SK-N-SH (cell line): Measurements from ENCODE around the gene SERINC2. TPM values are rescaled to one million over a fixed set of nuclear protein-coding genes. Genes with fewer than 3 reads are reported as not detected.

ENCODE experiments used
- CTCF ChIA-PET: fragments of 300-600, 350-600 bp; formaldehyde crosslinking; extraction: SDS; loops from one replicate; lab custom pipeline; 2021; lab: Yijun Ruan, JAX
- POLR2A ChIA-PET: fragments of 350-600 bp; sonication (Branson Sonifier 250); formaldehyde crosslinking; extraction: SDS; loops from one replicate; lab custom pipeline; 2020; ENCODE audit warnings: antibody characterized with exemption, inconsistent platforms; lab: Yijun Ruan, JAX
- DNase-seq: peaks from one replicate; pipeline ENCODE4 v3.0.0; 2012
- H2AFZ ChIP-seq: fragments of 200-600 bp; sonication (generic); 2 replicates; pipeline ENCODE4 v1.8.1; 2016; ENCODE audit warnings: antibody characterized with exemption, mild to moderate bottlenecking, low read depth
- H3F3A ChIP-seq: fragments of 200-600 bp; sonication (generic); replicated peaks from 2 replicates; pipeline ENCODE3; 2016; ENCODE audit warnings: antibody characterized with exemption, mild to moderate bottlenecking; ENCODE audit not compliant: insufficient read depth
- H3K27ac ChIP-seq, 2 experiments: fragments of 200-500 bp in 1 of 2; fragments of 200-600 bp in 1 of 2; sonication (Bioruptor generic) in 1 of 2; sonication (generic), shearing (Covaris generic) in 1 of 2; 2 replicates each; pipeline versions ENCODE4 v1.5.1 to v1.6.1; 2014 to 2016; ENCODE audit warnings: low read depth in 2 of 2, inconsistent platforms in 1 of 2, low read length in 1 of 2, mild to moderate bottlenecking in 1 of 2, mixed read lengths in 1 of 2
- H3K27me3 ChIP-seq: fragments of 200-600 bp; sonication (generic), shearing (Covaris generic); 2 replicates; pipeline ENCODE4 v1.6.1; 2016; ENCODE audit warnings: mixed run types; ENCODE audit not compliant: insufficient read depth
- H3K36me3 ChIP-seq, 2 experiments: fragments of 200-500 bp in 1 of 2; fragments of 200-600 bp in 1 of 2; sonication (Bioruptor generic) in 1 of 2; sonication (generic) in 1 of 2; replicated peaks in 1 of 2; 2 replicates each; pipeline versions ENCODE3 to v1.5.1; 2014 to 2016; ENCODE audit warnings: low read length in 1 of 2, mild to moderate bottlenecking in 1 of 2; ENCODE audit not compliant: insufficient read depth in 2 of 2, control insufficient read depth in 1 of 2
- H3K4me1 ChIP-seq, 2 experiments: fragments of 200-500 bp in 1 of 2; fragments of 200-600 bp in 1 of 2; sonication (Bioruptor generic) in 1 of 2; sonication (generic), shearing (Covaris generic) in 1 of 2; 2 replicates each; pipeline versions ENCODE4 v1.5.1 to v1.6.1; 2014 to 2016; ENCODE audit warnings: low read depth in 1 of 2, low read length in 1 of 2, mixed run types in 1 of 2; ENCODE audit not compliant: insufficient read depth in 2 of 2, control insufficient read depth in 1 of 2
- H3K4me2 ChIP-seq: fragments of 200-600 bp; sonication (generic), shearing (Covaris generic); 2 replicates; pipeline ENCODE4 v1.6.1; 2017; ENCODE audit warnings: mixed run types
- H3K4me3 ChIP-seq, 2 experiments: fragments of 200-500 bp in 1 of 2; fragments of 200-600 bp in 1 of 2; sonication (Bioruptor generic) in 1 of 2; sonication (generic), shearing (Covaris generic) in 1 of 2; 2 replicates each; pipeline versions ENCODE4 v1.5.1 to v1.8.1; 2014 to 2016; ENCODE audit warnings: low read depth in 2 of 2, inconsistent platforms in 1 of 2, low read length in 1 of 2, mild to moderate bottlenecking in 1 of 2, mixed read lengths in 1 of 2, moderate library complexity in 1 of 2
- H3K79me2 ChIP-seq: fragments of 200-600 bp; sonication (generic); 2 replicates; pipeline ENCODE4 v1.8.1; 2017; ENCODE audit warnings: mild to moderate bottlenecking; ENCODE audit not compliant: insufficient read depth
- H3K9ac ChIP-seq: fragments of 200-600 bp; sonication (generic); 2 replicates; pipeline ENCODE4 v1.6.1; 2017; ENCODE audit warnings: mixed run types
- H3K9me2 ChIP-seq: fragments of 200-600 bp; sonication (generic); 2 replicates; pipeline ENCODE4 v1.6.1; 2017; ENCODE audit warnings: mixed run types
- H3K9me3 ChIP-seq: fragments of 200-600 bp; sonication (generic); 2 replicates; pipeline ENCODE4 v1.6.1; 2017; ENCODE audit warnings: mixed run types, mild to moderate bottlenecking, moderate library complexity
- H4K20me1 ChIP-seq: fragments of 200-600 bp; sonication (generic); 2 replicates; pipeline ENCODE4 v1.6.1; 2017; ENCODE audit warnings: mild to moderate bottlenecking, mixed run types; ENCODE audit not compliant: insufficient read depth
- CTCF ChIP-seq: fragments of 200-600 bp; sonication (generic); IDR thresholded peaks from 2 replicates; pipeline ENCODE4 v1.6.1; 2017; ENCODE audit warnings: antibody characterized with exemption, mild to moderate bottlenecking, moderate library complexity
- EP300 ChIP-seq, 2 experiments: IDR thresholded peaks; 2 replicates each; pipeline versions ENCODE4 v1.4.0 to v1.6.1; 2012; ENCODE audit warnings: borderline replicate concordance in 1 of 2, low read depth in 1 of 2, low read length in 1 of 2
- FOXM1 ChIP-seq: IDR thresholded peaks from 2 replicates; pipeline ENCODE4 v1.4.0; 2012; ENCODE audit warnings: low read depth, mild to moderate bottlenecking
- GATA2 ChIP-seq: sonication (generic); formaldehyde crosslinking; IDR thresholded peaks from 2 replicates; pipeline ENCODE4 v1.5.0; 2020; ENCODE audit warnings: mild to moderate bottlenecking, missing genetic modification reagents
- JUND ChIP-seq: IDR thresholded peaks from 2 replicates; pipeline ENCODE4 v1.4.0; 2012
- MAX ChIP-seq: IDR thresholded peaks from 2 replicates; pipeline ENCODE4 v1.4.0; 2012; ENCODE audit warnings: low read depth
- MEF2A ChIP-seq: IDR thresholded peaks from 2 replicates; pipeline ENCODE4 v1.4.0; 2012; ENCODE audit warnings: low read depth, borderline replicate concordance
- NFIC ChIP-seq: IDR thresholded peaks from 2 replicates; pipeline ENCODE4 v1.4.0; 2012; ENCODE audit warnings: borderline replicate concordance
- NRF1 ChIP-seq: IDR thresholded peaks from 2 replicates; pipeline ENCODE4 v1.6.1; 2012; ENCODE audit warnings: low read depth, mild to moderate bottlenecking, low read length
- POLR2AphosphoS5 ChIP-seq: IDR thresholded peaks from 2 replicates; pipeline ENCODE4 v1.6.1; 2012; ENCODE audit warnings: low read depth, low read length
- RAD21 ChIP-seq: IDR thresholded peaks from 2 replicates; pipeline ENCODE4 v1.6.1; 2012; ENCODE audit warnings: mild to moderate bottlenecking, low read length
- REST ChIP-seq: IDR thresholded peaks from 2 replicates; pipeline ENCODE4 v1.6.1; 2012; ENCODE audit warnings: mild to moderate bottlenecking, low read depth, low read length, moderate library complexity
- RFX5 ChIP-seq: IDR thresholded peaks from 2 replicates; pipeline ENCODE4 v1.6.1; 2012; ENCODE audit warnings: mild to moderate bottlenecking, improper control_type of control experiment, low read length
- RXRA ChIP-seq: IDR thresholded peaks from 2 replicates; pipeline ENCODE4 v1.4.0; 2012; ENCODE audit warnings: low read depth, mild to moderate bottlenecking, borderline replicate concordance
- TAF1 ChIP-seq: IDR thresholded peaks from 2 replicates; pipeline ENCODE4 v1.6.1; 2012; ENCODE audit warnings: low read depth, mild to moderate bottlenecking, low read length, moderate library complexity, borderline replicate concordance
- TCF12 ChIP-seq: IDR thresholded peaks from 2 replicates; pipeline ENCODE4 v1.4.0; 2012
- TEAD4 ChIP-seq: IDR thresholded peaks from 2 replicates; pipeline ENCODE4 v1.4.0; 2012; ENCODE audit warnings: mild to moderate bottlenecking, borderline replicate concordance; ENCODE audit not compliant: insufficient read depth
- USF2 ChIP-seq: fragments of 150-350 bp; IDR thresholded peaks from 2 replicates; pipeline ENCODE4 v1.6.1; 2017; ENCODE audit warnings: antibody characterized with exemption, low read length, low read depth, borderline replicate concordance
- YY1 ChIP-seq: IDR thresholded peaks from 2 replicates; pipeline ENCODE4 v1.4.0; 2012; ENCODE audit warnings: low read depth, mild to moderate bottlenecking
- WGBS: methylation state at CpG from one replicate; pipeline ENCODE4 v1.1.6; 2017; ENCODE audit warnings: low lambda C conversion rate; 5-methylcytosine and 5-hydroxymethylcytosine counted together
- polyA plus RNA-seq, 3 experiments: library from polyadenylated mRNA; depleted of rRNA; stranded (reverse); fragments of >200 nt; gene quantifications; 2 replicates each; pipeline ENCODE4 v1.2.3, GENCODE V29; 2012

SERINC2 gene
- polyA plus RNA-seq, 1 of the 3 experiments (the other 2 are of a cell fraction): 22.2 TPM

- POLR2A ChIA-PET: no interaction called here
- DNase-seq: no peak
- no peaks in the 10 kb centered on the region for H4K20me1 ChIP-seq
- WGBS: 54% methylated on average over 3 of the region's 3 CpGs
- no peak overlapping the region for H3K27ac ChIP-seq
- no peaks in the 10 kb centered on the region for H3F3A ChIP-seq
- H3K9me2 ChIP-seq: no peaks in the 10 kb centered on the region
- H2AFZ ChIP-seq: no peak overlapping the region
- H3K79me2 ChIP-seq: no peaks in the 10 kb centered on the region
- H3K4me3 ChIP-seq: no peak overlapping the region
- H3K4me2 ChIP-seq: no peak overlapping the region
- no peaks in the 10 kb centered on the region; a peak in 1 of 4 replicates for H3K4me1 ChIP-seq
- no peaks in the 10 kb centered on the region for H3K9me3 ChIP-seq
- no peak for TF ChIP-seq NRF1
- no peak for TF ChIP-seq MAX
- no peak for TF ChIP-seq RAD21
- TF ChIP-seq MEF2A: no peak
- TF ChIP-seq FOXM1: no peak
- no peak for TF ChIP-seq TCF12
- no peak for TF ChIP-seq POLR2AphosphoS5
- no peak for TF ChIP-seq GATA2
- TF ChIP-seq RXRA: no peak
- no peak for TF ChIP-seq TAF1
- no peaks in the 10 kb centered on the region; the same call in 1 of the 2 replicates for H3K27me3 ChIP-seq
- no peaks in the 10 kb centered on the region for H3K36me3 ChIP-seq
- H3K9ac ChIP-seq: no peak overlapping the region
- CTCF ChIA-PET: interaction anchor here (1.1 to 4.2 kb wide), 3 partner anchors 29 to 108 kb away, joined by 3 to 23 read pairs (median 3); no protein-coding TSS in a partner anchor
These were observed 28.1 kb downstream of the SERINC2 start for GRCh38 chr1:31441073-31441472.

GRCh38 chr1:31441558-31441957, 28.5 kb downstream of the SERINC2 start:
- Histone ChIP-seq H3K36me3 (no peaks in the 10 kb centered on the region), H3K9ac (no peak overlapping the region), H3K4me3 (no peak overlapping the region), H3K79me2 (no peaks in the 10 kb centered on the region), H3K9me2 (no peaks in the 10 kb centered on the region), H4K20me1 (no peaks in the 10 kb centered on the region), H2AFZ (no peak overlapping the region), H3K27ac (no peak overlapping the region), H3K4me2 (no peak overlapping the region), H3K9me3 (no peaks in the 10 kb centered on the region), H3K4me1 (no peaks in the 10 kb centered on the region; a peak in 1 of 4 replicates), H3K27me3 (no peaks in the 10 kb centered on the region; the same call in 1 of the 2 replicates), H3F3A (no peaks in the 10 kb centered on the region)
- TF ChIP-seq RFX5 (no peak), EP300 (IDR thresholded peaks at IDR 0.05; ENCODE audit: borderline replicate concordance in 1 of 2, low read depth in 1 of 2, low read length in 1 of 2) (no peak), NFIC (no peak), YY1 (no peak), JUND (no peak), TEAD4 (no peak), REST (no peak), TCF12 (no peak), USF2 (no peak), CTCF (no peak)
- POLR2A ChIA-PET: no interaction called here
- 68% methylated on average over 4 of the region's 4 CpGs for WGBS
- CTCF ChIA-PET: interaction anchor here (0.6 to 4.2 kb wide), 4 partner anchors 30 to 107 kb away, joined by 3 to 23 read pairs (median 3); no protein-coding TSS in a partner anchor
- no peak for DNase-seq
